Measurements from ENCODE around the gene FLOT1. TPM values are rescaled to one million over a fixed set of nuclear protein-coding genes. Genes with fewer than 3 reads are reported as not detected.
A peak's percentile ranks its signal among the peaks of the same experiment; 100 is the strongest.

Gene FLOT1
- total RNA-seq, 1 donor from 2014 or later, result 123 TPM

DNA sequence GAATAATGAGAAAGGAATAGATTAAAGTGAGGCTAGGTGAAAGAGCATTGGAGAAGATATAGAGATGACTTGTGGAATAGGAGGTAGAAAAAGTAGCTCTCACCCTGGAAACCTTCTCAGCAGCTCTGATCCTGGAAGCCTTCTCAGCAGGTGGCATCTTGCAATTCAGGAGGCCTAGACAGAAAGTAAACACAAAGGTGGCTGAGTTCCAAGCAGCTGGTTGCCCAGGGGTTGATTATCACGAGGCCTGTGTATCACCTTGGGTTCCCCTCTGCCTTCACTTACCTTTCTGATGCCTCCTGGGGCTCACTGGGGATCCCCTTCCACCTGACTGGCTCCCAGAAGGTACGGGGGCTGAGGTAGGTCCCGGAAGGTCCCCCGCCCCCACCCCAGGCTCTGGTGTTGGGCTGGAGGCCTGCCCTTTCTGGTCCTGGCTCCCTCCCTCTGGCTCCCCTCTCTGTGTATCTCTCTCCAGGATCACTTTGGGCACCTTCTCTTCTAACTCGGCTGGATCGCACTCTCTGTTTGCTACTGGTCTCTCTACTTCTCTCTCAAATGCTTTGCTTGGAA, 35.1 kb downstream of the FLOT1 start:
- no peak for DNase-seq (ENCODE audit: low spot score in 2 of 2)
- no peak overlapping the region for H3K4me3 ChIP-seq
- peaks cover 53 to 84% of the 10 kb centered on the region in 2 donors for H3K36me3 ChIP-seq

DNA sequence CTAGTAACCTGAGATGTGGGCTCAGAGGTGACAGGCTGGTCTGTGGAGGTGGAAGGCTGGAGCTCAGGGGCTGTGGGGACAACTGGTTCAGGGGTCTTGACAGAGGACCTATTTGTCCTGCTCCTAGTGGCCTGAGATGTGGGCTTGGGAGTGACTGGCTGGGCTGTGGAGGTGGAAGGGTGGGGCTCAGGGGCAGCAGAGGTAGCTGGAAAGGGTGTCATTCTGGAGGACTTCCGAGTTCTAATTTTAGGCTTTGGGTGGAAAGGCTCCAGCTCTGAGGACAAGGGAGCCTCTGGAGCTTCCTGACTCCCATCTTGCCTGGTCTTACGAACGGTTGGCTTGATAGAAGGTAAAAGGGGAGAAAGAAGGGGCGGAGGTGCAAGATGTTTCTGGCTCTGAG, 36.9 kb downstream of the FLOT1 start:
- Histone ChIP-seq H3K9me3 (no peaks in the 10 kb centered on the region), H3K4me3 (no peak overlapping the region), H3K36me3 (peaks cover 37 to 79% of the 10 kb centered on the region in 2 donors), H3K27ac (no peak overlapping the region), H3K4me1 (no peaks in the 10 kb centered on the region), H3K27me3 (no peaks in the 10 kb centered on the region)
- intact Hi-C loops (cut with DNase I), result no loop called here
- no peak for TF ChIP-seq CTCF (IDR thresholded peaks at IDR 0.05)
- DNase-seq (ENCODE audit: low spot score in 2 of 2), result no peak

More for the DNA sequence above, 35.1 kb downstream of the FLOT1 start:
- Histone ChIP-seq H3K4me1 (no peaks in the 10 kb centered on the region), H3K27ac (no peak overlapping the region), H3K9me3 (no peaks in the 10 kb centered on the region), H3K27me3 (no peaks in the 10 kb centered on the region)
- TF ChIP-seq CTCF (IDR thresholded peaks at IDR 0.05), result no peak
- intact Hi-C loops (cut with DNase I), result no loop called here

DNA sequence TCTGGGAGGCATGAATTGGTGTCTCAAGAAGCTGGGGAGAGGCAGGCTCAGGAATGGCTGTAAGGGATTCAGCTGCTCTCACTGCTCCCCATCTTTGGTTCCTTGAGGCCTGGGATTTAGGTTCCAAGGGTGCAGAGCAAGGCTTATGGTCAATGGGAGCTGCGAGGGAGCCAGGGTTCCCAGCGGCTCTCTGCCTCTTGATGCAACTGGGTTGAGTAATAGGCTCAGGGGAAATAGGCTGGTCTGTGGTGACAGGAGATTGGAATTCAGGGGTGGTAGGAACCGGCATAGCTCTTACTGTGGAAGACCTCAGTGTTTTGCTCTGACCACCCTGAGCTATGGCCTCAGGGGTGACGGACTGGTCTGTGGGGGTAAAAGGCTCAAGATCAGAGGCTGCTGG, 38.7 kb downstream of the FLOT1 start:
- Histone ChIP-seq H3K27me3 (no peaks in the 10 kb centered on the region), H3K4me1 (no peaks in the 10 kb centered on the region), H3K4me3 (no peak overlapping the region), H3K9me3 (no peaks in the 10 kb centered on the region), H3K36me3 (peaks cover 29 to 76% of the 10 kb centered on the region in 2 donors), H3K27ac (no peak overlapping the region)
- DNase-seq (ENCODE audit: low spot score in 2 of 2), result no peak
- intact Hi-C loops (cut with DNase I), result no loop called here
- TF ChIP-seq CTCF (IDR thresholded peaks at IDR 0.05), result no peak

DNA sequence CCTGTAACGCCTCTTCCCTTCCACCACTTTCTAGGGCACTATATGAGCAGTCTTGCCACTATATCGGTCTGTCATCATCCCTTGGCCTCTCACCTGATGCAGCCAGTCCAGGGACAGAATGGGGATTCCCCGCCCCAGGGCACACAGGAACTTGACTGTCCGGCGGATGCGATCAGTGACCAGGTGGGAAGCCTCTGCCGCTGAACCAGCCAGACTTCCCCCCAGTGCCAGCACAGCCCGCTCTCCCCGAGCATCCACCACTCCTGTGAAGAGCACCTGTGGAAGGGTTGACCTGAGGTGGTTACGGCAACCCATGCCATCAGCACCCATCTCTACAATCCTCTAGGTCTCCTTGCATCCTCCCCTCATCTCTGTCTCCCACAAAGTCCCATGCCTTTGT, 39.5 kb downstream of the FLOT1 start:
- H3K27ac ChIP-seq, result no peak overlapping the region
- no peak overlapping the region for H3K4me3 ChIP-seq
- intact Hi-C loops (cut with DNase I), result no loop called here
- peaks cover 27 to 74% of the 10 kb centered on the region in 2 donors for H3K36me3 ChIP-seq
- H3K4me1 ChIP-seq, result no peaks in the 10 kb centered on the region
- no peaks in the 10 kb centered on the region for H3K9me3 ChIP-seq
- no peak for TF ChIP-seq CTCF (IDR thresholded peaks at IDR 0.05)
- no peaks in the 10 kb centered on the region for H3K27me3 ChIP-seq
- no peak for DNase-seq (ENCODE audit: low spot score in 2 of 2)

DNA sequence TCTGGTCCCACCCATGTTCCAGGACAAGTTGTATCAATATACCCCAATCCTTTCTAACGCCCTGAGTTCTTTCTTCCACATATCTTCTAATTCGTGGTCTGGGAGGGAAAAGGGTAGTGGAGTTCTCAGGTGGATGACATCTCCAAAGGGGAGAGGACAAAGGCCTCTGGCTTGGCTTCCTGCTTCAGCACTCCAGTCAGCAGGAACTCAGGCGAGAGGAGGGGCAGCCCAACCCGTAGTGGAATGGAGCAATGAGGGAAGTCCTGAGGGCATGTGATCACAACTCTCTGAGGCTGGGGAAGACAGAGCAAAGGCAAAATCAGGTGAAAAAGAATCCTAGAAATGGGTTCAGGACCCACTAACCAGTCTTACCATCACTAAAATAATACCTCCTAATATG, 42.1 kb downstream of the FLOT1 start:
- Histone ChIP-seq H3K36me3 (peaks cover 8 to 53% of the 10 kb centered on the region in 2 donors), H3K4me1 (peaks cover 0 to 6% of the 10 kb centered on the region in 2 donors), H3K4me3 (no peak overlapping the region), H3K27me3 (no peaks in the 10 kb centered on the region), H3K27ac (no peak overlapping the region), H3K9me3 (no peaks in the 10 kb centered on the region)
- no peak for DNase-seq (ENCODE audit: low spot score in 2 of 2)
- intact Hi-C loops (cut with DNase I), result no loop called here
- TF ChIP-seq CTCF (IDR thresholded peaks at IDR 0.05), result no peak

DNA sequence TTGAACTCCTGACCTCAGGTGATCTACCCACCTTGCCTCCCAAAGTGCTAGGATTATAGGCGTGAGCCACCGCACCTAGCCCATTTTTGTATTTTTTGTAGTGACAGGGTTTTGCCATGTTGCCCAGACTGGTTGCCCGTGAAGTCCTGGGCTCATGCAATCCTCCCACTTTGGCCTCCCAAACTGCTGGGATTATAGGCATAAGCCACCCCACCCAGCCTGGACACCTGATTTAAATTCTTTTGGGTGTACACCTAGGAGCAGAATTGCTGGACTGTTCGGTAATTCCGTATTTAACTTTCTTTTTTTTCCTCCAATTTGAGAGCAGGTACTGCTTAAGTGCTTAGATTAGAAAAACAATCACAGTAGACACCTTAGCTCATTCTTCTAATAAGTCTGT, 46.1 kb downstream of the FLOT1 start:
- peaks cover 4 to 22% of the 10 kb centered on the region in 2 donors for H3K36me3 ChIP-seq
- peaks cover 0 to 9% of the 10 kb centered on the region in 2 donors for H3K4me1 ChIP-seq
- no peak overlapping the region for H3K4me3 ChIP-seq
- peak overlapping the region in 1 of 2 donors; percentile 3 for H3K27ac ChIP-seq
- no peaks in the 10 kb centered on the region for H3K9me3 ChIP-seq
- intact Hi-C loops (cut with DNase I), result no loop called here
- H3K27me3 ChIP-seq, result no peaks in the 10 kb centered on the region
- no peak for TF ChIP-seq CTCF (IDR thresholded peaks at IDR 0.05)
- DNase-seq (ENCODE audit: low spot score in 2 of 2), result no peak

All from ascending aorta (tissue), 2 donors.